Liver (tissue), 10 donors: ENCODE results near the gene DNAI1. TPM values are rescaled to one million over a fixed set of nuclear protein-coding genes. Genes with fewer than 3 reads are reported as not detected.

Experiments
- DNase-seq: peaks from one replicate; pipeline ENCODE4 v3.0.0-alpha.2; 2017; ENCODE audit warnings: low spot score
- H3K27ac ChIP-seq, 2 donors: one replicate each; pipeline ENCODE4 v1.7.0; 2013; ENCODE audit warnings: inconsistent platforms in 2 of 2, low read length in 2 of 2, control low read depth in 1 of 2, low read depth in 1 of 2, mild to moderate bottlenecking in 1 of 2
- H3K27me3 ChIP-seq, 4 donors: one replicate each; pipeline versions ENCODE4 v1.6.1 to v1.7.0; 2013; ENCODE audit warnings: low read length in 3 of 4, inconsistent platforms in 1 of 4, mild to moderate bottlenecking in 1 of 4, moderate library complexity in 1 of 4; ENCODE audit not compliant: control insufficient read depth in 4 of 4, insufficient read depth in 4 of 4
- H3K36me3 ChIP-seq, 4 donors: one replicate each; pipeline versions ENCODE4 v1.6.1 to v1.7.0; 2013; ENCODE audit warnings: low read length in 3 of 4, mild to moderate bottlenecking in 3 of 4, low read depth in 1 of 4, moderate library complexity in 1 of 4; ENCODE audit not compliant: control insufficient read depth in 4 of 4, insufficient read depth in 3 of 4
- H3K4me1 ChIP-seq, 4 donors: one replicate each; pipeline versions ENCODE4 v1.6.1 to v1.7.0; 2013; ENCODE audit warnings: low read length in 3 of 4, mild to moderate bottlenecking in 3 of 4, moderate library complexity in 1 of 4; ENCODE audit not compliant: control insufficient read depth in 4 of 4, insufficient read depth in 4 of 4
- H3K4me3 ChIP-seq, 3 donors: one replicate each; pipeline versions ENCODE4 v1.6.1 to v1.7.0; 2013; ENCODE audit warnings: low read length in 3 of 3, control low read depth in 1 of 3, low read depth in 1 of 3, mild to moderate bottlenecking in 1 of 3
- H3K9ac ChIP-seq, 2 donors: one replicate each; pipeline ENCODE4 v1.7.0; 2013; ENCODE audit warnings: low read length in 2 of 2, mild to moderate bottlenecking in 2 of 2, moderate library complexity in 2 of 2, control low read depth in 1 of 2, low read depth in 1 of 2
- H3K9me3 ChIP-seq, 4 donors: one replicate each; pipeline versions ENCODE4 v1.6.1 to v1.7.0; 2013; ENCODE audit warnings: low read length in 3 of 4; ENCODE audit not compliant: control insufficient read depth in 4 of 4
- EGR1 ChIP-seq, 2 donors: IDR thresholded peaks; 2 replicates each; pipeline ENCODE4 v1.6.1; 2016 to 2018; ENCODE audit warnings: antibody characterized with exemption in 2 of 2, low read depth in 2 of 2
- NR2F2 ChIP-seq: IDR thresholded peaks from 2 replicates; pipeline ENCODE4 v1.6.1; 2016; ENCODE audit warnings: antibody characterized with exemption
- RAD21 ChIP-seq, 2 donors: IDR thresholded peaks; 2 replicates each; pipeline ENCODE4 v1.6.1; 2016; ENCODE audit warnings: antibody characterized with exemption in 2 of 2, mild to moderate bottlenecking in 2 of 2
- RXRA ChIP-seq, 2 donors: IDR thresholded peaks; 2 replicates each; pipeline ENCODE4 v1.6.1; 2017 to 2018; ENCODE audit warnings: antibody characterized with exemption in 2 of 2, mild to moderate bottlenecking in 1 of 2
- TAF1 ChIP-seq: conservative IDR thresholded peaks from 2 replicates; pipeline ENCODE4 v1.6.1; 2016; ENCODE audit warnings: antibody characterized with exemption, mild to moderate bottlenecking
- WGBS: extraction: QIAGEN DNeasy Blood & Tissue Kit; methylation state at CpG from one replicate; pipeline ENCODE4 v1.1.7; 2013; 5-methylcytosine and 5-hydroxymethylcytosine counted together
- polyA plus RNA-seq, 2 donors: library from polyadenylated mRNA; stranded (reverse) in 1 of 2; unstranded in 1 of 2; fragments of 200-250 nt in 1 of 2; fragments of >200 nt in 1 of 2; fragmentation: Nextera tagmentation in 1 of 2; extraction: Ambion mirVana in 1 of 2; gene quantifications; one replicate each; pipeline versions ENCODE4 v1.2.1 to v1.2.3, GENCODE V29; 2013 to 2015
- small RNA-seq: library from RNA; depleted of rRNA; stranded (forward); fragments of <200 nt; gene quantifications from one replicate; pipeline ENCODE3, GENCODE V24; 2014
- total RNA-seq, 2 donors: library from RNA; depleted of rRNA; stranded (reverse); fragments of >200 nt; gene quantifications; one replicate each; pipeline ENCODE4 v1.2.3, GENCODE V29; 2014
- TF ChIP-seq, protein P1 (sequence below): fragments of 150-350 bp; IDR thresholded peaks from 2 replicates; pipeline ENCODE4 v1.5.1; 2017; ENCODE audit warnings: improper control_type of control experiment, low read depth, low read length; ENCODE audit not compliant: missing input control
- donor health status: healthy.
- donor health status: healthy.
- donor health status: healthy.
- donor health status: healthy.
- donor health status: healthy.

Gene DNAI1
- total and polyA plus RNA-seq, 4 donors = not detected

DNA sequence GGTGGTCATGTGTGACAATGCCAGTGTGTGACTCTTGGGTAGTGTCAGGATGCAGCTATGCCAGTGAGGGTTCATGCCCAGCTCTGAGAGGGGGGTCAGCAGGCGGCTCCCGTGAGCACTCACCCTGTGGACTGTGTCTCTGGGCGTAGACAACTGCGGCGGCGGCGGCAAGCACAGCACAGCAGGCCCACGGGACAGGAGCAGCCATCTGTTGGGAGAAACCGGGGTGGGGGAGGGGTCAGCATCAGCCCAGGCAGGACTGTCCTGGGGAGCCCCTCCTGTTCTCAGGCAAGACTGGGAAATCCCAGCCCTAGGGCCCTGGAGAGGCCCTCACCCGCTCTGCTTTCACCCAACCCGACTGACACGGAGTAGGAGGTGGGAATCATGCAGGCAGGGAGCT lies 110.2 kb downstream of the DNAI1 start:
- no peak overlapping the region for H3K27ac ChIP-seq
- TF ChIP-seq TAF1 (no peak), EGR1 (IDR thresholded peaks at IDR 0.05; ENCODE audit: low read depth in 2 of 2) (no peak), RAD21 (IDR thresholded peaks at IDR 0.05) (no peak), RXRA (IDR thresholded peaks at IDR 0.05) (no peak)
- TF ChIP-seq, protein P1, sequence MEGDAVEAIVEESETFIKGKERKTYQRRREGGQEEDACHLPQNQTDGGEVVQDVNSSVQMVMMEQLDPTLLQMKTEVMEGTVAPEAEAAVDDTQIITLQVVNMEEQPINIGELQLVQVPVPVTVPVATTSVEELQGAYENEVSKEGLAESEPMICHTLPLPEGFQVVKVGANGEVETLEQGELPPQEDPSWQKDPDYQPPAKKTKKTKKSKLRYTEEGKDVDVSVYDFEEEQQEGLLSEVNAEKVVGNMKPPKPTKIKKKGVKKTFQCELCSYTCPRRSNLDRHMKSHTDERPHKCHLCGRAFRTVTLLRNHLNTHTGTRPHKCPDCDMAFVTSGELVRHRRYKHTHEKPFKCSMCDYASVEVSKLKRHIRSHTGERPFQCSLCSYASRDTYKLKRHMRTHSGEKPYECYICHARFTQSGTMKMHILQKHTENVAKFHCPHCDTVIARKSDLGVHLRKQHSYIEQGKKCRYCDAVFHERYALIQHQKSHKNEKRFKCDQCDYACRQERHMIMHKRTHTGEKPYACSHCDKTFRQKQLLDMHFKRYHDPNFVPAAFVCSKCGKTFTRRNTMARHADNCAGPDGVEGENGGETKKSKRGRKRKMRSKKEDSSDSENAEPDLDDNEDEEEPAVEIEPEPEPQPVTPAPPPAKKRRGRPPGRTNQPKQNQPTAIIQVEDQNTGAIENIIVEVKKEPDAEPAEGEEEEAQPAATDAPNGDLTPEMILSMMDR = no peak
- H3K27me3 ChIP-seq = no peaks in the 10 kb centered on the region
- H3K4me1 ChIP-seq = peaks cover 3 to 16% (median 13%) of the 10 kb centered on the region in 4 donors
- H3K9ac ChIP-seq = no peak overlapping the region
- no peak overlapping the region for H3K4me3 ChIP-seq
- no peak for DNase-seq
- H3K9me3 ChIP-seq = no peaks in the 10 kb centered on the region
- peaks cover 0 to 4% (median 0%) of the 10 kb centered on the region in 4 donors for H3K36me3 ChIP-seq
- WGBS = 90% methylated on average over 12 of the region's 12 CpGs

DNA sequence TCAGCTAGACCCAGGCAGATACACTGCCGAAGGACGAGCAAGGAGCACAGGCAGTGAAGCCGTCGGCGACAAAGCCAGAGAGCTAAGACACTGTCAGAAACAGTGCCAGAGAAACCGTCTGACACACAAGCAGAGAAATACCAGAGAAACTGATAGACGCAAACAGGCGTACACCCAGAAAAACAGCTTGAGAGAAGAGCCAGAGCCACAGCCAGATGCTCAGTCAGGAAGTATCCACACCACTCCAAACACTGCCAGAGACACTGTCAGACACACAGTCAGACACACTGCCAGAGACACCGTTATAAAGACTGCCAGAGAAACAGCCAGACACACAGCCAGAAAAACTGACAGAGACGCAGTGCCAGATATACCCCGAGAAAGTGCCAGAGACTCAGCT lies 111.8 kb downstream of the DNAI1 start:
- Histone ChIP-seq H3K9ac (no peak overlapping the region), H3K27ac (no peak overlapping the region), H3K4me3 (no peak overlapping the region), H3K9me3 (no peaks in the 10 kb centered on the region), H3K4me1 (peaks cover 3 to 16% (median 13%) of the 10 kb centered on the region in 4 donors), H3K36me3 (no peaks in the 10 kb centered on the region), H3K27me3 (no peaks in the 10 kb centered on the region)
- no peak for DNase-seq
- 81% methylated on average over 11 of the region's 11 CpGs for WGBS
- TF ChIP-seq TAF1 = no peak
- TF ChIP-seq NR2F2 = peak; percentile 18

Small RNA genes lying within 50 kb of the gene (small RNA-seq; reads per million reads assigned to genes)
- not detected for gene RN7SKP24

Other genes with a start within 250 kb of the DNAI1 start
- 1 to 10 TPM in 1 of 2 donors, under 1 TPM in 1; 0.17 to 4.1 TPM for gene KIF24, start 129.5 kb upstream of the DNAI1 start, total RNA-seq
- gene KIF24, start 129.5 kb upstream of the DNAI1 start, polyA plus RNA-seq = under 1 TPM; 0.13 to 0.24 TPM
- 10 to 100 TPM in 1 of 2 donors, 1 to 10 TPM in 1; 9.2 to 10.6 TPM for gene NUDT2, start 129.2 kb upstream of the DNAI1 start, total RNA-seq
- 10 to 100 TPM; 20.7 to 23.5 TPM for gene NUDT2, start 129.2 kb upstream of the DNAI1 start, polyA plus RNA-seq
- gene MYORG, start 81.9 kb upstream of the DNAI1 start, total RNA-seq = 10 to 100 TPM; 19.0 to 26.6 TPM
- 10 to 100 TPM; 11.4 to 19.5 TPM for gene MYORG, start 81.9 kb upstream of the DNAI1 start, polyA plus RNA-seq
- 1 to 10 TPM; 1.6 to 3.6 TPM for gene FAM219A, start 235 bp upstream of the DNAI1 start, total RNA-seq
- gene FAM219A, start 235 bp upstream of the DNAI1 start, polyA plus RNA-seq = 1 to 10 TPM; 1.7 to 3.0 TPM
- 1 to 10 TPM in 1 of 2 donors, under 1 TPM in 1; 0.67 to 9.6 TPM for gene ENHO, start 64.2 kb downstream of the DNAI1 start, total RNA-seq
- gene ENHO, start 64.2 kb downstream of the DNAI1 start, polyA plus RNA-seq = 1 to 10 TPM; 1.6 to 2.2 TPM
- gene CNTFR, start 130.9 kb downstream of the DNAI1 start, total RNA-seq = 1 to 10 TPM in 1 of 2 donors, under 1 TPM in 1; 0.75 to 3.3 TPM
- gene CNTFR, start 130.9 kb downstream of the DNAI1 start, polyA plus RNA-seq = 1 to 10 TPM; 1.9 to 2.1 TPM
- 10 to 100 TPM; 18.6 to 23.3 TPM for gene RPP25L, start 153.3 kb downstream of the DNAI1 start, total RNA-seq
- gene RPP25L, start 153.3 kb downstream of the DNAI1 start, polyA plus RNA-seq = 10 to 100 TPM; 25.0 to 33.4 TPM
- 10 to 100 TPM; 24.9 to 51.9 TPM for gene DCTN3, start 161.7 kb downstream of the DNAI1 start, total RNA-seq
- gene DCTN3, start 161.7 kb downstream of the DNAI1 start, polyA plus RNA-seq = 10 to 100 TPM; 44.6 to 48.7 TPM
- 1 to 10 TPM; 2.2 to 2.6 TPM for gene ARID3C, start 170.3 kb downstream of the DNAI1 start, total RNA-seq
- gene ARID3C, start 170.3 kb downstream of the DNAI1 start, polyA plus RNA-seq = 1 to 10 TPM in 1 of 2 donors, under 1 TPM in 1; 0.58 to 1.1 TPM
- 100 to 1,000 TPM; 116 to 161 TPM for gene SIGMAR1, start 179.0 kb downstream of the DNAI1 start, total RNA-seq
- gene SIGMAR1, start 179.0 kb downstream of the DNAI1 start, polyA plus RNA-seq = 100 to 1,000 TPM; 196 to 210 TPM
- 100 to 1,000 TPM in 1 of 2 donors, 10 to 100 TPM in 1; 58.6 to 161 TPM for gene GALT, start 187.9 kb downstream of the DNAI1 start, total RNA-seq
- 100 to 1,000 TPM in 1 of 2 donors, 10 to 100 TPM in 1; 69.3 to 196 TPM for gene GALT, start 187.9 kb downstream of the DNAI1 start, polyA plus RNA-seq
- 10 to 100 TPM; 14.8 to 35.3 TPM for gene IL11RA, start 193.4 kb downstream of the DNAI1 start, total RNA-seq
- gene IL11RA, start 193.4 kb downstream of the DNAI1 start, polyA plus RNA-seq = 10 to 100 TPM in 1 of 2 donors, 1 to 10 TPM in 1; 10.0 to 14.7 TPM
- gene CCL27, start 203.9 kb downstream of the DNAI1 start, total RNA-seq = not detected
- not detected for gene CCL27, start 203.9 kb downstream of the DNAI1 start, polyA plus RNA-seq
- under 1 TPM in 1 of 2 donors, not detected in 1; 0.33 TPM for gene CCL19, start 232.5 kb downstream of the DNAI1 start, total RNA-seq
- 1 to 10 TPM in 1 of 2 donors, under 1 TPM in 1; 0.65 to 2.9 TPM for gene CCL19, start 232.5 kb downstream of the DNAI1 start, polyA plus RNA-seq